ENCODE data around the gene LAMB3. TPM values are rescaled to one million over a fixed set of nuclear protein-coding genes. Genes with fewer than 3 reads are reported as not detected.
A peak's percentile ranks its signal among the peaks of the same experiment; 100 is the strongest.

Gene LAMB3
- total RNA-seq, 1 donor from 2014 or later = 17.0 TPM

GRCh38 chr1:209659909-209660308 is 7.7 kb upstream of the LAMB3 start:
- H3K36me3 Mint-ChIP-seq = no peaks in the 10 kb centered on the region
- H3K9me3 Mint-ChIP-seq = peaks cover 3% of the 10 kb centered on the region
- peaks cover 38% of the 10 kb centered on the region for H3K27me3 Mint-ChIP-seq
- no peak overlapping the region for H3K27ac Mint-ChIP-seq
- H3K4me3 Mint-ChIP-seq = no peak overlapping the region
- TF ChIP-seq CTCF (conservative IDR thresholded peaks at IDR 0.05) = no peak
- peaks cover 26% of the 10 kb centered on the region for H3K4me1 Mint-ChIP-seq (ENCODE audit: unreplicated experiment)
- no peak for DNase-seq (ENCODE audit: extremely low spot score, unreplicated experiment)

GRCh38 chr1:209657918-209658317 is 5.7 kb upstream of the LAMB3 start:
- no peak for TF ChIP-seq CTCF (conservative IDR thresholded peaks at IDR 0.05)
- H3K4me3 Mint-ChIP-seq = no peak overlapping the region
- peaks cover 40% of the 10 kb centered on the region for H3K4me1 Mint-ChIP-seq (ENCODE audit: unreplicated experiment)
- no peak for DNase-seq (ENCODE audit: extremely low spot score, unreplicated experiment)
- peaks cover 32% of the 10 kb centered on the region for H3K27me3 Mint-ChIP-seq
- H3K36me3 Mint-ChIP-seq = no peaks in the 10 kb centered on the region
- H3K9me3 Mint-ChIP-seq = no peaks in the 10 kb centered on the region
- no peak overlapping the region for H3K27ac Mint-ChIP-seq

GRCh38 chr1:209657140-209657879 is 5.1 kb upstream of the LAMB3 start:
- peaks cover 29% of the 10 kb centered on the region for H3K27me3 Mint-ChIP-seq
- TF ChIP-seq CTCF (conservative IDR thresholded peaks at IDR 0.05) = no peak
- H3K4me1 Mint-ChIP-seq (ENCODE audit: unreplicated experiment) = peaks cover 45% of the 10 kb centered on the region
- no peak for DNase-seq (ENCODE audit: extremely low spot score, unreplicated experiment)
- H3K36me3 Mint-ChIP-seq = no peaks in the 10 kb centered on the region
- no peak overlapping the region for H3K27ac Mint-ChIP-seq
- no peak overlapping the region for H3K4me3 Mint-ChIP-seq
- no peaks in the 10 kb centered on the region for H3K9me3 Mint-ChIP-seq

GRCh38 chr1:209655411-209656231 is 3.4 kb upstream of the LAMB3 start:
- H3K36me3 Mint-ChIP-seq = no peaks in the 10 kb centered on the region
- TF ChIP-seq CTCF (conservative IDR thresholded peaks at IDR 0.05) = no peak
- peaks cover 29% of the 10 kb centered on the region for H3K27me3 Mint-ChIP-seq
- no peak overlapping the region for H3K4me3 Mint-ChIP-seq
- H3K4me1 Mint-ChIP-seq (ENCODE audit: unreplicated experiment) = peaks cover 50% of the 10 kb centered on the region
- no peak overlapping the region for H3K27ac Mint-ChIP-seq
- no peak for DNase-seq (ENCODE audit: extremely low spot score, unreplicated experiment)
- peaks cover 4% of the 10 kb centered on the region for H3K9me3 Mint-ChIP-seq

- H3K27me3 Mint-ChIP-seq = peaks cover 28% of the 10 kb centered on the region
- H3K9me3 Mint-ChIP-seq = peaks cover 4% of the 10 kb centered on the region
- H3K36me3 Mint-ChIP-seq = no peaks in the 10 kb centered on the region
- DNase-seq (ENCODE audit: extremely low spot score, unreplicated experiment) = no peak
- H3K27ac Mint-ChIP-seq = peak overlapping the region; percentile 95
- no peak for TF ChIP-seq CTCF (conservative IDR thresholded peaks at IDR 0.05)
- H3K4me3 Mint-ChIP-seq = peak overlapping the region; percentile 68
- peaks cover 45% of the 10 kb centered on the region for H3K4me1 Mint-ChIP-seq (ENCODE audit: unreplicated experiment)
Measured at GRCh38 chr1:209653915-209654351, 1.7 kb upstream of the LAMB3 start.

All from type B pancreatic cell (in vitro differentiated cells).